H9 (cell line): ENCODE data around the gene RND2. TPM values are rescaled to one million over a fixed set of nuclear protein-coding genes. Genes with fewer than 3 reads are reported as not detected.

Experiments used
- DNase-seq: peaks from one replicate; pipeline ENCODE4 v3.0.0-alpha.2; 2017
- H2AFZ ChIP-seq: one replicate; pipeline ENCODE4 v1.6.1; 2013; ENCODE audit warnings: mild to moderate bottlenecking, low read length, control low read depth, moderate library complexity
- H2AK5ac ChIP-seq: 2 replicates; pipeline ENCODE4 v1.6.1; 2013; ENCODE audit warnings: low read length, control low read depth, mixed read lengths; ENCODE audit not compliant: insufficient read length
- H2BK120ac ChIP-seq: one replicate; pipeline ENCODE4 v1.6.1; 2013; ENCODE audit warnings: low read depth, mild to moderate bottlenecking, low read length, control low read depth, inconsistent platforms; ENCODE audit not compliant: poor library complexity, severe bottlenecking
- H2BK12ac ChIP-seq: 2 replicates; pipeline ENCODE4 v1.6.1; 2013; ENCODE audit warnings: low read length, control low read depth, mixed read lengths, low read depth; ENCODE audit not compliant: insufficient read length
- H2BK15ac ChIP-seq: 2 replicates; pipeline ENCODE4 v1.6.1; 2013; ENCODE audit warnings: low read depth, low read length, control low read depth
- H2BK20ac ChIP-seq: one replicate; pipeline ENCODE4 v1.6.1; 2013; ENCODE audit warnings: low read depth, mild to moderate bottlenecking, low read length, control low read depth, inconsistent platforms; ENCODE audit not compliant: poor library complexity, severe bottlenecking
- H2BK5ac ChIP-seq: 2 replicates; pipeline ENCODE4 v1.6.1; 2013; ENCODE audit warnings: low read length, control low read depth, mixed read lengths; ENCODE audit not compliant: insufficient read length
- H3K14ac ChIP-seq: 2 replicates; pipeline ENCODE4 v1.6.1; 2013; ENCODE audit warnings: low read length, control low read depth; ENCODE audit not compliant: insufficient read depth
- H3K18ac ChIP-seq: 2 replicates; pipeline ENCODE4 v1.6.1; 2013; ENCODE audit warnings: low read depth, mild to moderate bottlenecking, mixed read lengths, low read length, control low read depth; ENCODE audit not compliant: insufficient read length
- H3K23ac ChIP-seq: 2 replicates; pipeline ENCODE4 v1.6.1; 2013; ENCODE audit warnings: low read length, control low read depth, mixed read lengths, low read depth; ENCODE audit not compliant: insufficient read length
- H3K23me2 ChIP-seq: 2 replicates; pipeline ENCODE4 v1.6.1; 2013; ENCODE audit warnings: low read depth, mild to moderate bottlenecking, mixed read lengths, low read length, control low read depth; ENCODE audit not compliant: insufficient read length, poor library complexity, severe bottlenecking
- H3K27ac ChIP-seq: 2 replicates; pipeline ENCODE4 v1.5.1; 2013; ENCODE audit warnings: low read length, control low read depth, mixed read lengths, low read depth; ENCODE audit not compliant: insufficient read length
- H3K27me3 ChIP-seq: 2 replicates; pipeline ENCODE4 v1.6.1; 2013; ENCODE audit warnings: low read length, control low read depth, inconsistent platforms; ENCODE audit not compliant: insufficient read depth
- H3K4ac ChIP-seq: 2 replicates; pipeline ENCODE4 v1.6.1; 2013; ENCODE audit warnings: low read depth, mild to moderate bottlenecking, control low read depth, inconsistent platforms, low read length, moderate library complexity
- H3K4me1 ChIP-seq: 2 replicates; pipeline ENCODE4 v1.6.1; 2013; ENCODE audit warnings: low read length, control low read depth, inconsistent platforms; ENCODE audit not compliant: insufficient read depth
- H3K4me2 ChIP-seq: 2 replicates; pipeline ENCODE4 v1.6.1; 2013; ENCODE audit warnings: low read length, control low read depth, mixed read lengths; ENCODE audit not compliant: insufficient read length, insufficient read depth
- H3K56ac ChIP-seq: 2 replicates; pipeline ENCODE4 v1.6.1; 2013; ENCODE audit warnings: low read depth, mild to moderate bottlenecking, mixed read lengths, low read length, control low read depth; ENCODE audit not compliant: insufficient read length
- H3K79me1 ChIP-seq: 2 replicates; pipeline ENCODE4 v1.6.1; 2013; ENCODE audit warnings: low read depth, mild to moderate bottlenecking, moderate library complexity, low read length, control low read depth, inconsistent platforms; ENCODE audit not compliant: insufficient read depth, poor library complexity, severe bottlenecking
- H3K79me2 ChIP-seq: 2 replicates; pipeline ENCODE4 v1.6.1; 2013; ENCODE audit warnings: low read length, control low read depth, inconsistent platforms; ENCODE audit not compliant: insufficient read depth
- H3K9ac ChIP-seq: 2 replicates; pipeline ENCODE4 v1.6.1; 2013; ENCODE audit warnings: low read length, control low read depth, mixed read lengths; ENCODE audit not compliant: insufficient read length; ENCODE audit errors: extremely low read depth
- H3K9me3 ChIP-seq: one replicate; pipeline ENCODE4 v1.6.1; 2013; ENCODE audit warnings: low read depth, low read length, inconsistent platforms; ENCODE audit not compliant: control insufficient read depth
- H3T11ph ChIP-seq: one replicate; pipeline ENCODE4 v1.6.1; 2013; ENCODE audit warnings: mild to moderate bottlenecking, low read length, control low read depth, inconsistent platforms
- H4K20me1 ChIP-seq: one replicate; pipeline ENCODE4 v1.6.1; 2013; ENCODE audit not compliant: control insufficient read depth, insufficient read length, insufficient read depth
- H4K5ac ChIP-seq: 2 replicates; pipeline ENCODE4 v1.6.1; 2013; ENCODE audit warnings: low read depth, mild to moderate bottlenecking, mixed read lengths, low read length, control low read depth; ENCODE audit not compliant: insufficient read length
- H4K8ac ChIP-seq: replicated peaks from 2 replicates; pipeline ENCODE4 v1.6.1; 2013; ENCODE audit warnings: low read length, control low read depth, mixed read lengths, low read depth; ENCODE audit not compliant: insufficient read length
- H4K91ac ChIP-seq: 2 replicates; pipeline ENCODE4 v1.6.1; 2013; ENCODE audit warnings: low read depth, mild to moderate bottlenecking, moderate library complexity, mixed read lengths, low read length, control low read depth; ENCODE audit not compliant: insufficient read length
- H3K27ac Mint-ChIP-seq, 3 experiments: 2 replicates in 2 of 3; 3 replicates in 1 of 3; pipeline ENCODE4 v1.8.0; 2020 to 2021; ENCODE audit warnings: mixed read lengths in 3 of 3, mild to moderate bottlenecking in 1 of 3, moderate library complexity in 1 of 3
- H3K27me3 Mint-ChIP-seq: 2 replicates; pipeline ENCODE4 v1.8.0; 2021; ENCODE audit warnings: low read depth, mild to moderate bottlenecking, moderate library complexity, mixed read lengths
- H3K36me3 Mint-ChIP-seq, 3 experiments: 2 replicates in 2 of 3; 3 replicates in 1 of 3; pipeline ENCODE4 v1.8.0; 2020 to 2021; ENCODE audit warnings: low read depth in 3 of 3, mixed read lengths in 3 of 3; ENCODE audit not compliant: insufficient read depth in 1 of 3
- H3K4me1 Mint-ChIP-seq, 2 experiments: 2 replicates each; pipeline ENCODE4 v1.8.0; 2020; ENCODE audit warnings: mixed read lengths in 2 of 2
- H3K4me3 Mint-ChIP-seq, 2 experiments: 2 replicates in 1 of 2; 3 replicates in 1 of 2; pipeline ENCODE4 v1.8.0; 2020 to 2021; ENCODE audit warnings: mild to moderate bottlenecking in 2 of 2, mixed read lengths in 2 of 2, moderate library complexity in 1 of 2
- H3K9me3 Mint-ChIP-seq, 2 experiments: 2 replicates in 1 of 2; 3 replicates in 1 of 2; pipeline ENCODE4 v1.8.0; 2020; ENCODE audit warnings: mild to moderate bottlenecking in 2 of 2, mixed read lengths in 2 of 2, moderate library complexity in 1 of 2
- CTCF ChIP-seq: fragments of 200-600 bp; sonication (generic); conservative IDR thresholded peaks from 3 replicates; pipeline ENCODE4 v1.8.0; 2021; ENCODE audit warnings: antibody characterized with exemption, mild to moderate bottlenecking
- WGBS: extraction: QIAGEN DNeasy Blood & Tissue Kit; methylation state at CpG from one replicate; pipeline ENCODE4 v1.1.7; 2013; ENCODE audit warnings: missing lambda C conversion rate, low lambda C conversion rate, mixed read lengths; ENCODE audit not compliant: insufficient read length; ENCODE audit errors: extremely low coverage; 5-methylcytosine and 5-hydroxymethylcytosine counted together
- total RNA-seq: library from RNA; stranded (reverse); gene quantifications from 2 replicates; pipeline ENCODE4 v1.2.1, GENCODE V29; 2021

The RND2 gene
- total RNA-seq, 1 experiment from 2014 or later: 47.8 TPM

DNA sequence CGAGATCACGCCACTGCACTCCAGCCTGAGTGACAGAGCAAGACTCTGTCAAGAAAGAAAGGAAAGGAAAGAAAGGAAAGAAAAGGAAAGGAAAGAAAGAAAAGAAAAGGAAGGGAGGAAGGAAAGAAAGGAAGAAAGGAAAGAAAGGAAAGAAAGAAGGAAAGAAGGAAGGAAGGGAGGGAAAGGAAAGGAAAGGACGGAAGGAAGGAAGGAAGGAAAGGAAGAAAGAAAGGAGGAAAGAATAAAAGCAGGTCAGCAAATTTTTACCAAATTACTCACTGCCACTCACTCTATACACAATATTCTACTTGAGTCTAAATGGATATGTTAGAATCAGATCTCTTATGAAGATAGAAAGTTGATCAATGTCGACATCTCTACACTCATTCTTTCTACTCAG is 49.8 kb downstream of the RND2 start:
- no peak overlapping the region for H2BK20ac ChIP-seq
- WGBS: no CpG with 5 or more reads among the region's 4 CpGs
- no peak overlapping the region for H3K9ac ChIP-seq
- H4K8ac ChIP-seq: no peak overlapping the region
- Mint-ChIP-seq H3K4me3 (no peak overlapping the region), H3K36me3 (peaks cover 0 to 25% (median 12%) of the 10 kb centered on the region in 3 experiments; a peak in 5 of 7 replicates), H3K27ac (peak overlapping the region in 2 of 3 experiments; percentile 62 to 63; a peak in 3 of 7 replicates), H3K27me3 (no peaks in the 10 kb centered on the region), H3K9me3 (no peaks in the 10 kb centered on the region), H3K4me1 (peaks cover 12 to 16% of the 10 kb centered on the region in 2 experiments)
- no peak overlapping the region for H3K4ac ChIP-seq
- H3K4me1 ChIP-seq: no peaks in the 10 kb centered on the region; the same call in 1 of the 2 replicates
- H3K27ac ChIP-seq: no peak overlapping the region
- H3K23ac ChIP-seq: no peak overlapping the region
- H3K27me3 ChIP-seq: no peaks in the 10 kb centered on the region
- H3K79me2 ChIP-seq: no peaks in the 10 kb centered on the region
- H4K20me1 ChIP-seq: no peaks in the 10 kb centered on the region
- H3K56ac ChIP-seq: no peak overlapping the region
- no peak for DNase-seq
- H2AK5ac ChIP-seq: no peak overlapping the region
- H2BK15ac ChIP-seq: no peak overlapping the region
- H3K9me3 ChIP-seq: no peaks in the 10 kb centered on the region
- no peak overlapping the region for H3K14ac ChIP-seq
- H2BK12ac ChIP-seq: no peak overlapping the region
- no peak overlapping the region for H4K91ac ChIP-seq
- H2BK120ac ChIP-seq: no peak overlapping the region
- no peak overlapping the region for H3T11ph ChIP-seq
- H3K79me1 ChIP-seq: no peaks in the 10 kb centered on the region
- H2AFZ ChIP-seq: no peak overlapping the region
- no peaks in the 10 kb centered on the region for H3K23me2 ChIP-seq
- TF ChIP-seq CTCF: no peak
- H4K5ac ChIP-seq: no peak overlapping the region
- no peak overlapping the region for H3K18ac ChIP-seq
- H3K4me2 ChIP-seq: no peak overlapping the region
- no peak overlapping the region for H2BK5ac ChIP-seq
